ENCODE measurements around the gene RIMKLA.

RIMKLA gene

GRCh38 chr1:42424201-42424600 is 43.6 kb downstream of the RIMKLA start:
- no peak overlapping the region for H3K27ac ChIP-seq (ENCODE audit: low read depth, low read length, poor library complexity, severe bottlenecking)
- peaks cover 27% of the 10 kb centered on the region for H3K4me1 ChIP-seq (ENCODE audit: insufficient read depth, low read length, severe bottlenecking)
- H3K4me2 ChIP-seq (ENCODE audit: low read length), result no peak overlapping the region
- no peaks in the 10 kb centered on the region for H3K9me3 ChIP-seq (ENCODE audit: low read length)
- no peaks in the 10 kb centered on the region for H3F3A ChIP-seq (ENCODE audit: insufficient read depth, low read length)
- no peak overlapping the region for H3K9ac ChIP-seq (ENCODE audit: low read length)
- no peaks in the 10 kb centered on the region for H3K36me3 ChIP-seq (ENCODE audit: insufficient read depth, low read length)
- no peaks in the 10 kb centered on the region for H3K79me2 ChIP-seq (ENCODE audit: insufficient read depth, low read length)
- no peaks in the 10 kb centered on the region for H3K9me2 ChIP-seq (ENCODE audit: low read depth, low read length)
- peaks cover 12% of the 10 kb centered on the region; the same call in 1 of the 2 replicates for H3K27me3 ChIP-seq (ENCODE audit: insufficient read depth, low read length)
- TF ChIP-seq CTCF (IDR thresholded peaks at IDR 0.05; ENCODE audit: low read length) (no peak), EZH2 (IDR thresholded peaks at IDR 0.05; ENCODE audit: borderline replicate concordance, low read length) (no peak)
- H3K4me3 ChIP-seq (ENCODE audit: low read depth, low read length, poor library complexity, severe bottlenecking), result no peak overlapping the region
- H2AFZ ChIP-seq (ENCODE audit: low read length), result no peak overlapping the region
- H4K20me1 ChIP-seq (ENCODE audit: insufficient read depth, low read length), result no peaks in the 10 kb centered on the region

- TF ChIP-seq EZH2 (IDR thresholded peaks at IDR 0.05; ENCODE audit: borderline replicate concordance, low read length) (no peak), CTCF (IDR thresholded peaks at IDR 0.05; ENCODE audit: low read length) (no peak)
- H3K9ac ChIP-seq (ENCODE audit: low read length), result no peak overlapping the region
- peaks cover 6% of the 10 kb centered on the region; the same call in 1 of the 2 replicates for H3K27me3 ChIP-seq (ENCODE audit: insufficient read depth, low read length)
- H3K79me2 ChIP-seq (ENCODE audit: insufficient read depth, low read length), result no peaks in the 10 kb centered on the region
- no peaks in the 10 kb centered on the region for H4K20me1 ChIP-seq (ENCODE audit: insufficient read depth, low read length)
- H3F3A ChIP-seq (ENCODE audit: insufficient read depth, low read length), result no peaks in the 10 kb centered on the region
- H3K9me2 ChIP-seq (ENCODE audit: low read depth, low read length), result no peaks in the 10 kb centered on the region
- no peak overlapping the region for H3K4me2 ChIP-seq (ENCODE audit: low read length)
- no peaks in the 10 kb centered on the region for H3K36me3 ChIP-seq (ENCODE audit: insufficient read depth, low read length)
- no peak overlapping the region for H3K27ac ChIP-seq (ENCODE audit: low read depth, low read length, poor library complexity, severe bottlenecking)
- H3K4me3 ChIP-seq (ENCODE audit: low read depth, low read length, poor library complexity, severe bottlenecking), result no peak overlapping the region
- H3K9me3 ChIP-seq (ENCODE audit: low read length), result no peaks in the 10 kb centered on the region
- H2AFZ ChIP-seq (ENCODE audit: low read length), result no peak overlapping the region
- H3K4me1 ChIP-seq (ENCODE audit: insufficient read depth, low read length, severe bottlenecking), result peaks cover 21% of the 10 kb centered on the region
These were observed 46.6 kb downstream of the RIMKLA start for GRCh38 chr1:42427240-42427639.

GRCh38 chr1:42429603-42430002 is 49.0 kb downstream of the RIMKLA start:
- H3K9me2 ChIP-seq (ENCODE audit: low read depth, low read length), result no peaks in the 10 kb centered on the region
- peaks cover 3% of the 10 kb centered on the region for H3K4me1 ChIP-seq (ENCODE audit: insufficient read depth, low read length, severe bottlenecking)
- no peaks in the 10 kb centered on the region for H3F3A ChIP-seq (ENCODE audit: insufficient read depth, low read length)
- H3K27ac ChIP-seq (ENCODE audit: low read depth, low read length, poor library complexity, severe bottlenecking), result no peak overlapping the region
- no peaks in the 10 kb centered on the region for H3K9me3 ChIP-seq (ENCODE audit: low read length)
- TF ChIP-seq CTCF (IDR thresholded peaks at IDR 0.05; ENCODE audit: low read length) (no peak), EZH2 (IDR thresholded peaks at IDR 0.05; ENCODE audit: borderline replicate concordance, low read length) (no peak)
- no peaks in the 10 kb centered on the region for H3K79me2 ChIP-seq (ENCODE audit: insufficient read depth, low read length)
- no peaks in the 10 kb centered on the region for H4K20me1 ChIP-seq (ENCODE audit: insufficient read depth, low read length)
- no peaks in the 10 kb centered on the region for H3K36me3 ChIP-seq (ENCODE audit: insufficient read depth, low read length)
- no peak overlapping the region for H2AFZ ChIP-seq (ENCODE audit: low read length)
- H3K4me2 ChIP-seq (ENCODE audit: low read length), result no peak overlapping the region
- H3K4me3 ChIP-seq (ENCODE audit: low read depth, low read length, poor library complexity, severe bottlenecking), result no peak overlapping the region
- H3K27me3 ChIP-seq (ENCODE audit: insufficient read depth, low read length), result peaks cover 6% of the 10 kb centered on the region; the same call in 1 of the 2 replicates
- H3K9ac ChIP-seq (ENCODE audit: low read length), result no peak overlapping the region

All from OCI-LY1 (cell line).